OCI-M1 (cell line): ENCODE results near the gene PHAF1.
"Not testable (repeated sequence)": the region's sequence is repeated elsewhere in the genome, so short reads cannot be mapped to it uniquely, and the experiment has no call there.

Experiments used
- DNase-seq: peaks from one replicate; lab custom pipeline; 2025; lab: John Stamatoyannopoulos, UW

Gene PHAF1

GRCh38 chr16:67104845-67105244, 4.9 kb upstream of the PHAF1 start:
- no peak for DNase-seq

GRCh38 chr16:67105246-67105645, 4.5 kb upstream of the PHAF1 start:
- no peak for DNase-seq

- no peak for DNase-seq
These were observed 3.9 kb upstream of the PHAF1 start for GRCh38 chr16:67105881-67106280.

GRCh38 chr16:67108489-67108888, 1.3 kb upstream of the PHAF1 start:
- DNase-seq, result no peak

GRCh38 chr16:67108931-67109406, 772 bp upstream of the PHAF1 start:
- DNase-seq, result no peak

- DNase-seq, result peak; percentile 16
These were observed 2.3 kb downstream of the PHAF1 start for GRCh38 chr16:67111951-67112444.

- DNase-seq, result no peak
These were observed 3.1 kb downstream of the PHAF1 start for GRCh38 chr16:67112591-67113399.

GRCh38 chr16:67114793-67115192, 5.1 kb downstream of the PHAF1 start:
- DNase-seq, result no peak

- no peak for DNase-seq
These were observed 5.9 kb downstream of the PHAF1 start for GRCh38 chr16:67115639-67116038.

GRCh38 chr16:67116388-67117311, 6.9 kb downstream of the PHAF1 start:
- no peak for DNase-seq

- no peak for DNase-seq
These were observed 8.0 kb downstream of the PHAF1 start for GRCh38 chr16:67117716-67118115.

GRCh38 chr16:67120025-67120424, 10.3 kb downstream of the PHAF1 start:
- DNase-seq, result no peak

GRCh38 chr16:67122799-67123198, 13.1 kb downstream of the PHAF1 start:
- DNase-seq, result not testable (repeated sequence)

GRCh38 chr16:67128417-67128816, 18.7 kb downstream of the PHAF1 start:
- DNase-seq, result no peak

- no peak for DNase-seq
These were observed 19.1 kb downstream of the PHAF1 start for GRCh38 chr16:67128887-67129286.

GRCh38 chr16:67129422-67129821, 19.7 kb downstream of the PHAF1 start:
- DNase-seq, result no peak

- DNase-seq, result no peak
These were observed 27.9 kb downstream of the PHAF1 start for GRCh38 chr16:67137605-67138004.

- no peak for DNase-seq
These were observed 31.6 kb downstream of the PHAF1 start for GRCh38 chr16:67141391-67141790.

- no peak for DNase-seq
These were observed 32.6 kb downstream of the PHAF1 start for GRCh38 chr16:67142342-67142741.

- no peak for DNase-seq
These were observed 35.2 kb downstream of the PHAF1 start for GRCh38 chr16:67144943-67145342.

GRCh38 chr16:67145746-67146145, 36.0 kb downstream of the PHAF1 start:
- DNase-seq, result no peak

- no peak for DNase-seq
These were observed 37.0 kb downstream of the PHAF1 start for GRCh38 chr16:67146523-67147357.
